NT2/D1 (cell line): ENCODE results near the gene CAPN14.

Experiments
- SUZ12 ChIP-seq: IDR thresholded peaks from 2 replicates; pipeline ENCODE4 v1.6.1; 2011; ENCODE audit not compliant: insufficient read length, insufficient read depth; ENCODE audit errors: extremely low read depth
- YY1 ChIP-seq: IDR thresholded peaks from 2 replicates; pipeline ENCODE4 v1.6.1; 2011; ENCODE audit not compliant: insufficient read length, insufficient read depth
- ZNF274 ChIP-seq: IDR thresholded peaks from 2 replicates; pipeline ENCODE4 v1.6.1; 2011; ENCODE audit warnings: mild to moderate bottlenecking, low read depth, low read length

GRCh38 chr2:31188131-31188530, 29.2 kb downstream of the CAPN14 start:
- TF ChIP-seq YY1 (no peak), ZNF274 (no peak), SUZ12 (no peak)
